Activated CD4-positive, alpha-beta T cell treated with anti-CD3 and anti-CD28 coated beads for 24 hours (primary cell): ENCODE results near the gene COG4.

Experiments
- DNase-seq, 2 donors: peaks; one replicate each; pipeline ENCODE4 v3.0.0-alpha.2; 2020; ENCODE audit warnings: low read depth in 2 of 2

The COG4 gene

GRCh38 chr16:70480127-70481105 is 42.9 kb downstream of the COG4 start:
- DNase-seq, result no peak

- no peak for DNase-seq
These were observed 44.4 kb downstream of the COG4 start for GRCh38 chr16:70478912-70479341.

GRCh38 chr16:70478169-70478568 is 45.2 kb downstream of the COG4 start:
- DNase-seq, result no peak

GRCh38 chr16:70476272-70477020 is 46.9 kb downstream of the COG4 start:
- DNase-seq, result peak; percentile 26 to 31

- DNase-seq, result no peak
These were observed 48.1 kb downstream of the COG4 start for GRCh38 chr16:70475054-70475871.

GRCh38 chr16:70474320-70475053 is 48.9 kb downstream of the COG4 start:
- no peak for DNase-seq

GRCh38 chr16:70473446-70474319 is 49.7 kb downstream of the COG4 start:
- no peak for DNase-seq

- no peak for DNase-seq
These were observed 50.4 kb downstream of the COG4 start for GRCh38 chr16:70472786-70473433.

GRCh38 chr16:70470927-70471341 is 52.4 kb downstream of the COG4 start:
- DNase-seq, result no peak

GRCh38 chr16:70470141-70470926 is 53.0 kb downstream of the COG4 start:
- DNase-seq, result no peak

- no peak for DNase-seq
These were observed 54.4 kb downstream of the COG4 start for GRCh38 chr16:70468776-70469525.

- no peak for DNase-seq
These were observed 55.7 kb downstream of the COG4 start for GRCh38 chr16:70467608-70468007.

- no peak for DNase-seq
These were observed 56.2 kb downstream of the COG4 start for GRCh38 chr16:70467113-70467512.

GRCh38 chr16:70466805-70467076 is 56.6 kb downstream of the COG4 start:
- no peak for DNase-seq

GRCh38 chr16:70465999-70466804 is 57.2 kb downstream of the COG4 start:
- DNase-seq, result no peak

- no peak for DNase-seq
These were observed 60.1 kb downstream of the COG4 start for GRCh38 chr16:70463235-70463634.

- DNase-seq, result no peak
These were observed 62.6 kb downstream of the COG4 start for GRCh38 chr16:70460737-70461261.
